SJSA1 (cell line): ENCODE measurements around the gene ZRSR2. TPM values are rescaled to one million over a fixed set of nuclear protein-coding genes. Genes with fewer than 3 reads are reported as not detected.
"Not testable (repeated sequence)": the region's sequence is repeated elsewhere in the genome, so short reads cannot be mapped to it uniquely, and the experiment has no call there.

Source experiments
- DNase-seq, 2 experiments: peaks; one replicate each; pipeline ENCODE4 v3.0.0-alpha.2; 2015 to 2020; ENCODE audit warnings: low spot score in 2 of 2, low read depth in 1 of 2
- H3K27ac ChIP-seq: fragments of 250-450 bp; sonication (Bioruptor Pico); 2 replicates; pipeline ENCODE4 v1.5.1; 2020; ENCODE audit warnings: mild to moderate bottlenecking, moderate library complexity
- H3K27me3 ChIP-seq: fragments of 250-450 bp; sonication (Bioruptor Pico); replicated peaks from 2 replicates; pipeline ENCODE4 v1.5.1; 2020; ENCODE audit warnings: mild to moderate bottlenecking, moderate library complexity
- H3K36me3 ChIP-seq: fragments of 250-450 bp; sonication (Bioruptor Pico); 2 replicates; pipeline ENCODE4 v1.5.1; 2020; ENCODE audit warnings: mild to moderate bottlenecking
- H3K4me1 ChIP-seq: fragments of 250-450 bp; sonication (Bioruptor Pico); replicated peaks from 2 replicates; pipeline ENCODE4 v1.6.1; 2021; ENCODE audit warnings: mild to moderate bottlenecking
- H3K4me3 ChIP-seq: fragments of 250-450 bp; sonication (Bioruptor Pico); 2 replicates; pipeline ENCODE4 v1.5.1; 2020; ENCODE audit warnings: mild to moderate bottlenecking
- H3K9me3 ChIP-seq: fragments of 250-450 bp; sonication (Bioruptor Pico); replicated peaks from 2 replicates; pipeline ENCODE4 v1.5.1; 2020; ENCODE audit warnings: mild to moderate bottlenecking
- total RNA-seq: library from RNA; depleted of rRNA; stranded (reverse); fragments of >200 nt; shearing (Covaris generic); gene quantifications from 2 replicates; pipeline ENCODE4 v1.2.3, GENCODE V29; 2014; rRNA removed

ZRSR2 gene
- total RNA-seq, result 3.7 and 4.2 TPM in 2 replicates

GRCh38 chrX:15789979-15790768, at the start of gene ZRSR2:
Gene ZRSR2 (plus strand): TSS chrX:15790484. CDS start chrX:15790496, 12 bp downstream.
- Histone ChIP-seq H3K36me3 (peaks cover 2% of the 10 kb centered on the region; the same call in 1 of the 2 replicates), H3K4me3 (peak within 1 kb of the TSS; percentile 75), H3K27ac (peak within 1 kb of the TSS; percentile 9; the same call in 1 of the 2 replicates), H3K27me3 (no peaks in the 10 kb centered on the region), H3K9me3 (no peaks in the 10 kb centered on the region), H3K4me1 (no peaks in the 10 kb centered on the region; the same call in 1 of the 2 replicates)
- DNase-seq, result peak; percentile 71 to 73

- no peaks in the 10 kb centered on the region for H3K27me3 ChIP-seq
- peaks cover 3% of the 10 kb centered on the region for H3K4me1 ChIP-seq
- no peak for DNase-seq
- H3K27ac ChIP-seq, result no peak overlapping the region
- no peaks in the 10 kb centered on the region for H3K36me3 ChIP-seq
- no peak overlapping the region for H3K4me3 ChIP-seq
- no peaks in the 10 kb centered on the region for H3K9me3 ChIP-seq
Measured at GRCh38 chrX:15744181-15744867, 46.0 kb upstream of the ZRSR2 start.

- H3K4me1 ChIP-seq, result peaks cover 11% of the 10 kb centered on the region
- H3K36me3 ChIP-seq, result no peaks in the 10 kb centered on the region
- H3K27me3 ChIP-seq, result no peaks in the 10 kb centered on the region
- H3K9me3 ChIP-seq, result no peaks in the 10 kb centered on the region
- no peak overlapping the region for H3K4me3 ChIP-seq
- H3K27ac ChIP-seq, result no peak overlapping the region
- no peak for DNase-seq
Measured at GRCh38 chrX:15745179-15745578, 45.1 kb upstream of the ZRSR2 start.

- not testable (repeated sequence) for H3K27ac ChIP-seq, H3K9me3 ChIP-seq, H3K27me3 ChIP-seq, DNase-seq, H3K4me3 ChIP-seq, H3K36me3 ChIP-seq
- H3K4me1 ChIP-seq, result peaks cover 22% of the 10 kb centered on the region
Measured at GRCh38 chrX:15746651-15747050, 43.6 kb upstream of the ZRSR2 start.

GRCh38 chrX:15747626-15748173, 42.6 kb upstream of the ZRSR2 start:
- H3K27ac ChIP-seq, result no peak overlapping the region
- no peaks in the 10 kb centered on the region for H3K9me3 ChIP-seq
- H3K4me3 ChIP-seq, result no peak overlapping the region
- H3K27me3 ChIP-seq, result no peaks in the 10 kb centered on the region
- peaks cover 29% of the 10 kb centered on the region for H3K4me1 ChIP-seq
- H3K36me3 ChIP-seq, result no peaks in the 10 kb centered on the region
- no peak for DNase-seq

- Histone ChIP-seq H3K4me3 (no peak overlapping the region), H3K27me3 (no peaks in the 10 kb centered on the region), H3K4me1 (peaks cover 29% of the 10 kb centered on the region), H3K9me3 (no peaks in the 10 kb centered on the region), H3K27ac (no peak overlapping the region), H3K36me3 (no peaks in the 10 kb centered on the region)
- no peak for DNase-seq
Measured at GRCh38 chrX:15748841-15749240, 41.4 kb upstream of the ZRSR2 start.

- peak overlapping the region; percentile 8; the same call in 1 of the 2 replicates for H3K4me3 ChIP-seq
- no peaks in the 10 kb centered on the region for H3K27me3 ChIP-seq
- H3K4me1 ChIP-seq, result peaks cover 29% of the 10 kb centered on the region
- H3K36me3 ChIP-seq, result no peaks in the 10 kb centered on the region
- peak overlapping the region; percentile 97 for H3K27ac ChIP-seq
- no peaks in the 10 kb centered on the region for H3K9me3 ChIP-seq
- DNase-seq, result peak; percentile 36 to 52
Measured at GRCh38 chrX:15749642-15750610, 40.4 kb upstream of the ZRSR2 start.

- Histone ChIP-seq H3K4me3 (0 out of 2 replicates have a peak overlapping the region, but pooled peaks have one; percentile 7), H3K36me3 (no peaks in the 10 kb centered on the region), H3K4me1 (peaks cover 29% of the 10 kb centered on the region), H3K9me3 (no peaks in the 10 kb centered on the region), H3K27ac (peak overlapping the region; percentile 97), H3K27me3 (no peaks in the 10 kb centered on the region)
- peak in 1 of 2 experiments; percentile 48 for DNase-seq
Measured at GRCh38 chrX:15750611-15751154, 39.6 kb upstream of the ZRSR2 start.

- Histone ChIP-seq H3K4me3 (no peak overlapping the region), H3K27ac (peak overlapping the region; percentile 97)
- peak; percentile 42 to 88 for DNase-seq
Measured at GRCh38 chrX:15751155-15751819, 39.0 kb upstream of the ZRSR2 start.

GRCh38 chrX:15755091-15755490, 35.2 kb upstream of the ZRSR2 start:
- no peaks in the 10 kb centered on the region for H3K9me3 ChIP-seq
- no peaks in the 10 kb centered on the region for H3K36me3 ChIP-seq
- H3K4me3 ChIP-seq, result no peak overlapping the region
- H3K4me1 ChIP-seq, result peaks cover 18% of the 10 kb centered on the region
- no peaks in the 10 kb centered on the region for H3K27me3 ChIP-seq
- no peak for DNase-seq
- no peak overlapping the region for H3K27ac ChIP-seq

More at GRCh38 chrX:15751155-15751819, 39.0 kb upstream of the ZRSR2 start:
- Histone ChIP-seq H3K9me3 (no peaks in the 10 kb centered on the region), H3K4me1 (peaks cover 29% of the 10 kb centered on the region), H3K36me3 (no peaks in the 10 kb centered on the region), H3K27me3 (no peaks in the 10 kb centered on the region)

- no peak for DNase-seq
- no peak overlapping the region for H3K4me3 ChIP-seq
- H3K36me3 ChIP-seq, result no peaks in the 10 kb centered on the region
- H3K27ac ChIP-seq, result no peak overlapping the region
- no peaks in the 10 kb centered on the region for H3K4me1 ChIP-seq
- no peaks in the 10 kb centered on the region for H3K27me3 ChIP-seq
- no peaks in the 10 kb centered on the region for H3K9me3 ChIP-seq
Measured at GRCh38 chrX:15758140-15758539, 32.1 kb upstream of the ZRSR2 start.

GRCh38 chrX:15759886-15760285, 30.4 kb upstream of the ZRSR2 start:
- not testable (repeated sequence) for H3K4me1 ChIP-seq, H3K36me3 ChIP-seq, DNase-seq, H3K27ac ChIP-seq, H3K27me3 ChIP-seq, H3K9me3 ChIP-seq, H3K4me3 ChIP-seq
